NCI-H82 (cell line): ENCODE measurements around the gene MSMB.

Experiments used
- DNase-seq: peaks from one replicate; lab custom pipeline; 2025; lab: John Stamatoyannopoulos, UW

MSMB gene

GRCh38 chr10:46033602-46034011, 12.5 kb downstream of the MSMB start:
- DNase-seq = no peak

- DNase-seq = no peak
Observed at GRCh38 chr10:46031648-46032532, 14.2 kb downstream of the MSMB start.

GRCh38 chr10:46030091-46030937, 15.8 kb downstream of the MSMB start, which contains the start of gene NCOA4:
Gene NCOA4, minus strand, starts transcription at chr10:46030623. Its CDS starts 13,943 bp downstream, at chr10:46016680.
- DNase-seq = peak; percentile 98

- no peak for DNase-seq
Observed at GRCh38 chr10:46029461-46030030, 16.5 kb downstream of the MSMB start.

- peak; percentile 59 for DNase-seq
Observed at GRCh38 chr10:46028584-46029460, 17.2 kb downstream of the MSMB start.

- DNase-seq = no peak
Observed at GRCh38 chr10:46026106-46026505, 20.0 kb downstream of the MSMB start.

GRCh38 chr10:46025406-46025805, 20.7 kb downstream of the MSMB start:
- peak; percentile 26 for DNase-seq

- no peak for DNase-seq
Observed at GRCh38 chr10:46024948-46025347, 21.1 kb downstream of the MSMB start.

GRCh38 chr10:46022978-46023702, 22.9 kb downstream of the MSMB start:
- peak; percentile 93 for DNase-seq

GRCh38 chr10:46020344-46020657, 25.8 kb downstream of the MSMB start:
- no peak for DNase-seq

GRCh38 chr10:46019569-46020343, 26.3 kb downstream of the MSMB start:
- DNase-seq = no peak

- no peak for DNase-seq
Observed at GRCh38 chr10:46019177-46019528, 26.9 kb downstream of the MSMB start.

GRCh38 chr10:46018453-46019176, 27.5 kb downstream of the MSMB start:
- no peak for DNase-seq

GRCh38 chr10:46017733-46018132, 28.3 kb downstream of the MSMB start:
- no peak for DNase-seq

GRCh38 chr10:46016811-46017210, 29.3 kb downstream of the MSMB start:
- no peak for DNase-seq

GRCh38 chr10:46016190-46016589, 29.9 kb downstream of the MSMB start:
- DNase-seq = no peak

GRCh38 chr10:46014683-46015405, 31.2 kb downstream of the MSMB start:
- peak; percentile 8 for DNase-seq

- no peak for DNase-seq
Observed at GRCh38 chr10:46014206-46014605, 31.9 kb downstream of the MSMB start.

- no peak for DNase-seq
Observed at GRCh38 chr10:46012746-46013145, 33.3 kb downstream of the MSMB start.
